Effector memory CD4-positive, alpha-beta T cell (primary cell): ENCODE results near the gene APC2.

Experiments
- DNase-seq, 3 donors: peaks; one replicate each; pipeline ENCODE4 v3.0.0-alpha.2; 2020
- H3K27ac ChIP-seq: 2 replicates; pipeline ENCODE4 v1.7.0; 2013; ENCODE audit warnings: mild to moderate bottlenecking, low read length, moderate library complexity; ENCODE audit not compliant: insufficient read depth, poor library complexity, severe bottlenecking
- H3K27me3 ChIP-seq: replicated peaks from 2 replicates; pipeline ENCODE4 v1.7.0; 2013; ENCODE audit warnings: mild to moderate bottlenecking, low read length; ENCODE audit not compliant: insufficient read depth, control insufficient read depth, poor library complexity, severe bottlenecking
- H3K36me3 ChIP-seq: 2 replicates; pipeline ENCODE4 v1.7.0; 2013; ENCODE audit warnings: mild to moderate bottlenecking, low read length, moderate library complexity; ENCODE audit not compliant: control insufficient read depth, insufficient read depth
- H3K4me1 ChIP-seq: 2 replicates; pipeline ENCODE4 v1.7.0; 2013; ENCODE audit warnings: low read length, mild to moderate bottlenecking; ENCODE audit not compliant: control insufficient read depth, insufficient read depth, poor library complexity, severe bottlenecking
- H3K4me3 ChIP-seq: 2 replicates; pipeline ENCODE4 v1.7.0; 2013; ENCODE audit warnings: low read length, low read depth, mild to moderate bottlenecking; ENCODE audit not compliant: insufficient read depth, poor library complexity, severe bottlenecking
- H3K9me3 ChIP-seq: 2 replicates; pipeline ENCODE4 v1.7.0; 2013; ENCODE audit warnings: mild to moderate bottlenecking, low read length, moderate library complexity; ENCODE audit not compliant: control insufficient read depth

Gene APC2

GRCh38 chr19:1423436-1424191 is 26.3 kb upstream of the APC2 start:
- Histone ChIP-seq H3K27me3 (no peaks in the 10 kb centered on the region), H3K9me3 (no peaks in the 10 kb centered on the region), H3K27ac (no peak overlapping the region), H3K4me3 (no peak overlapping the region), H3K4me1 (no peaks in the 10 kb centered on the region), H3K36me3 (peaks cover 90% of the 10 kb centered on the region)
- no peak for DNase-seq

- peaks cover 89% of the 10 kb centered on the region for H3K36me3 ChIP-seq
- H3K27me3 ChIP-seq: no peaks in the 10 kb centered on the region
- no peak overlapping the region for H3K4me3 ChIP-seq
- H3K4me1 ChIP-seq: no peaks in the 10 kb centered on the region
- no peak for DNase-seq
- H3K9me3 ChIP-seq: no peaks in the 10 kb centered on the region
- H3K27ac ChIP-seq: no peak overlapping the region
Observed at GRCh38 chr19:1424192-1424955, 25.5 kb upstream of the APC2 start.

GRCh38 chr19:1425102-1425837 is 24.7 kb upstream of the APC2 start:
- H3K36me3 ChIP-seq: peaks cover 92% of the 10 kb centered on the region
- H3K4me3 ChIP-seq: no peak overlapping the region
- no peak for DNase-seq
- no peaks in the 10 kb centered on the region for H3K9me3 ChIP-seq
- H3K27ac ChIP-seq: no peak overlapping the region
- no peaks in the 10 kb centered on the region for H3K27me3 ChIP-seq
- H3K4me1 ChIP-seq: no peaks in the 10 kb centered on the region

GRCh38 chr19:1425902-1426301 is 24.0 kb upstream of the APC2 start:
- no peaks in the 10 kb centered on the region for H3K27me3 ChIP-seq
- H3K4me3 ChIP-seq: no peak overlapping the region
- H3K9me3 ChIP-seq: no peaks in the 10 kb centered on the region
- no peak overlapping the region for H3K27ac ChIP-seq
- DNase-seq: no peak
- H3K36me3 ChIP-seq: peaks cover 85% of the 10 kb centered on the region
- no peaks in the 10 kb centered on the region for H3K4me1 ChIP-seq

- Histone ChIP-seq H3K9me3 (no peaks in the 10 kb centered on the region), H3K36me3 (peaks cover 83% of the 10 kb centered on the region), H3K4me1 (no peaks in the 10 kb centered on the region), H3K27me3 (no peaks in the 10 kb centered on the region), H3K4me3 (no peak overlapping the region), H3K27ac (no peak overlapping the region)
- no peak for DNase-seq
Observed at GRCh38 chr19:1426736-1427135, 23.2 kb upstream of the APC2 start.

- H3K36me3 ChIP-seq: peaks cover 83% of the 10 kb centered on the region
- no peak overlapping the region for H3K27ac ChIP-seq
- DNase-seq: no peak
- no peaks in the 10 kb centered on the region for H3K27me3 ChIP-seq
- no peak overlapping the region for H3K4me3 ChIP-seq
- no peaks in the 10 kb centered on the region for H3K4me1 ChIP-seq
- no peaks in the 10 kb centered on the region for H3K9me3 ChIP-seq
Observed at GRCh38 chr19:1427221-1427920, 22.6 kb upstream of the APC2 start.

GRCh38 chr19:1428738-1429391 is 21.1 kb upstream of the APC2 start:
- no peak for DNase-seq
- no peak overlapping the region for H3K4me3 ChIP-seq
- H3K9me3 ChIP-seq: no peaks in the 10 kb centered on the region
- H3K27me3 ChIP-seq: no peaks in the 10 kb centered on the region
- no peaks in the 10 kb centered on the region for H3K4me1 ChIP-seq
- no peak overlapping the region for H3K27ac ChIP-seq
- H3K36me3 ChIP-seq: peaks cover 83% of the 10 kb centered on the region

GRCh38 chr19:1429750-1430149 is 20.2 kb upstream of the APC2 start:
- H3K27ac ChIP-seq: no peak overlapping the region
- no peaks in the 10 kb centered on the region for H3K4me1 ChIP-seq
- H3K9me3 ChIP-seq: no peaks in the 10 kb centered on the region
- H3K4me3 ChIP-seq: no peak overlapping the region
- H3K36me3 ChIP-seq: peaks cover 87% of the 10 kb centered on the region
- no peaks in the 10 kb centered on the region for H3K27me3 ChIP-seq
- no peak for DNase-seq

GRCh38 chr19:1430246-1430645 is 19.7 kb upstream of the APC2 start:
- H3K27me3 ChIP-seq: no peaks in the 10 kb centered on the region
- no peak overlapping the region for H3K4me3 ChIP-seq
- no peaks in the 10 kb centered on the region for H3K9me3 ChIP-seq
- H3K27ac ChIP-seq: no peak overlapping the region
- no peak for DNase-seq
- no peaks in the 10 kb centered on the region for H3K4me1 ChIP-seq
- H3K36me3 ChIP-seq: peaks cover 84% of the 10 kb centered on the region
